C4-2B (cell line): ENCODE measurements around the gene TNS1.

ENCODE experiments used
- H3K27ac ChIP-seq: fragments of 450-650 bp; 2 replicates; pipeline ENCODE4 v1.5.1; 2017
- CTCF ChIP-seq: fragments of 450-650 bp; conservative IDR thresholded peaks from 2 replicates; pipeline ENCODE4 v1.5.1; 2017; ENCODE audit warnings: mild to moderate bottlenecking
- ZFX ChIP-seq: fragments of 450-650 bp; IDR thresholded peaks from 2 replicates; pipeline ENCODE4 v1.6.1; 2017

The TNS1 gene

GRCh38 chr2:217939629-217940245, 63.1 kb downstream of the TNS1 start:
- H3K27ac ChIP-seq, result no peak overlapping the region
- TF ChIP-seq CTCF, result no peak
- TF ChIP-seq ZFX, result no peak

GRCh38 chr2:217939220-217939619, 63.6 kb downstream of the TNS1 start:
- no peak overlapping the region for H3K27ac ChIP-seq
- no peak for TF ChIP-seq CTCF
- no peak for TF ChIP-seq ZFX

GRCh38 chr2:217938036-217938435, 64.8 kb downstream of the TNS1 start:
- TF ChIP-seq ZFX (no peak), CTCF (no peak)
- H3K27ac ChIP-seq, result no peak overlapping the region

GRCh38 chr2:217937446-217937845, 65.3 kb downstream of the TNS1 start:
- no peak for TF ChIP-seq CTCF
- H3K27ac ChIP-seq, result no peak overlapping the region

- TF ChIP-seq CTCF, result no peak
- TF ChIP-seq ZFX, result no peak
- H3K27ac ChIP-seq, result no peak overlapping the region
These were observed 65.8 kb downstream of the TNS1 start for GRCh38 chr2:217936952-217937351.

GRCh38 chr2:217935901-217936684, 66.7 kb downstream of the TNS1 start:
- H3K27ac ChIP-seq, result no peak overlapping the region

More at GRCh38 chr2:217935901-217936684, 66.7 kb downstream of the TNS1 start:
- TF ChIP-seq ZFX (no peak), CTCF (no peak)
